ENCODE results near the gene EFCAB8.

Gene EFCAB8

GRCh38 chr20:32993496-32994050 lies 134.8 kb downstream of the EFCAB8 start (continued):
- TF ChIP-seq CREB5 (CRISPR knock-in tag; IDR thresholded peaks at IDR 0.05; ENCODE audit: low read depth) (no peak), ZFP30 (CRISPR knock-in tag; IDR thresholded peaks at IDR 0.05) (no peak), ESRRG (CRISPR knock-in tag; IDR thresholded peaks at IDR 0.05) (no peak), BACH2 (CRISPR knock-in tag; IDR thresholded peaks at IDR 0.05; ENCODE audit: borderline replicate concordance) (no peak), CSDC2 (CRISPR knock-in tag; IDR thresholded peaks at IDR 0.05) (no peak)

GRCh38 chr20:32995802-32996201 lies 137.1 kb downstream of the EFCAB8 start:
- TF ChIP-seq PATZ1 (CRISPR knock-in tag; IDR thresholded peaks at IDR 0.05; ENCODE audit: borderline replicate concordance) (no peak), ZNF8 (CRISPR knock-in tag; IDR thresholded peaks at IDR 0.05) (no peak), TOX (CRISPR knock-in tag; IDR thresholded peaks at IDR 0.05; ENCODE audit: borderline replicate concordance) (no peak), CREB5 (CRISPR knock-in tag; IDR thresholded peaks at IDR 0.05; ENCODE audit: low read depth) (no peak), ZFP30 (CRISPR knock-in tag; IDR thresholded peaks at IDR 0.05) (no peak)

GRCh38 chr20:32997431-32997830 lies 138.7 kb downstream of the EFCAB8 start:
- TF ChIP-seq BACH2 (CRISPR knock-in tag; IDR thresholded peaks at IDR 0.05; ENCODE audit: borderline replicate concordance): no peak
- ATAC-seq: no peak

More at GRCh38 chr20:32995802-32996201, 137.1 kb downstream of the EFCAB8 start:
- no peak for ATAC-seq

GRCh38 chr20:32999603-33000250 lies 141.0 kb downstream of the EFCAB8 start:
- ATAC-seq: no peak
- no peak for TF ChIP-seq CSDC2 (CRISPR knock-in tag; IDR thresholded peaks at IDR 0.05)

- no peak for ATAC-seq
- TF ChIP-seq BACH2 (CRISPR knock-in tag; IDR thresholded peaks at IDR 0.05; ENCODE audit: borderline replicate concordance): no peak
- no peak for TF ChIP-seq RARB (CRISPR knock-in tag; IDR thresholded peaks at IDR 0.05)
- no peak for TF ChIP-seq CSRNP3 (CRISPR knock-in tag; IDR thresholded peaks at IDR 0.05)
- no peak for TF ChIP-seq TCF4 (CRISPR knock-in tag; IDR thresholded peaks at IDR 0.05; ENCODE audit: borderline replicate concordance)
- no peak for TF ChIP-seq CSDC2 (CRISPR knock-in tag; IDR thresholded peaks at IDR 0.05)
- no peak for TF ChIP-seq CREB5 (CRISPR knock-in tag; IDR thresholded peaks at IDR 0.05; ENCODE audit: low read depth)
These were observed 142.2 kb downstream of the EFCAB8 start for GRCh38 chr20:33000802-33001466.

- TF ChIP-seq ZNF70 (CRISPR knock-in tag; IDR thresholded peaks at IDR 0.05): no peak
- TF ChIP-seq ZC3H10 (CRISPR knock-in tag; IDR thresholded peaks at IDR 0.05): no peak
- no peak for TF ChIP-seq TCF4 (CRISPR knock-in tag; IDR thresholded peaks at IDR 0.05; ENCODE audit: borderline replicate concordance)
- TF ChIP-seq PPARA (CRISPR knock-in tag; IDR thresholded peaks at IDR 0.05; ENCODE audit: borderline replicate concordance): no peak
- TF ChIP-seq OSR1 (CRISPR knock-in tag; IDR thresholded peaks at IDR 0.05): no peak
- no peak for TF ChIP-seq PATZ1 (CRISPR knock-in tag; IDR thresholded peaks at IDR 0.05; ENCODE audit: borderline replicate concordance)
- TF ChIP-seq CSRNP3 (CRISPR knock-in tag; IDR thresholded peaks at IDR 0.05): no peak
- no peak for TF ChIP-seq TOX (CRISPR knock-in tag; IDR thresholded peaks at IDR 0.05; ENCODE audit: borderline replicate concordance)
- no peak for TF ChIP-seq SNAI2 (CRISPR knock-in tag; IDR thresholded peaks at IDR 0.05)
- TF ChIP-seq ISL1 (CRISPR knock-in tag; IDR thresholded peaks at IDR 0.05): no peak
- no peak for TF ChIP-seq ZNF8 (CRISPR knock-in tag; IDR thresholded peaks at IDR 0.05)
- no peak for TF ChIP-seq BACH2 (CRISPR knock-in tag; IDR thresholded peaks at IDR 0.05; ENCODE audit: borderline replicate concordance)
- no peak for ATAC-seq
These were observed 143.5 kb downstream of the EFCAB8 start for GRCh38 chr20:33002087-33002808.

Measured in SK-N-SH treated with all-trans-retinoic acid at 6 μM for 48 hours (cell line).